Ectodermal cell (in vitro differentiated cells): ENCODE results near the gene TMPRSS6.

ENCODE experiments used
- H3K27ac ChIP-seq: 2 replicates; pipeline ENCODE4 v1.7.0; 2013; ENCODE audit warnings: mild to moderate bottlenecking, low read depth, low read length; ENCODE audit not compliant: insufficient read depth, poor library complexity, severe bottlenecking
- H3K27me3 ChIP-seq: 2 replicates; pipeline ENCODE4 v1.7.0; 2013; ENCODE audit warnings: mild to moderate bottlenecking, low read length; ENCODE audit not compliant: insufficient read depth, control insufficient read depth, poor library complexity, severe bottlenecking
- H3K36me3 ChIP-seq: one replicate; pipeline ENCODE4 v1.7.0; 2013; ENCODE audit warnings: low read length; ENCODE audit not compliant: control insufficient read depth, insufficient read depth
- H3K4me1 ChIP-seq: one replicate; pipeline ENCODE4 v1.7.0; 2013; ENCODE audit warnings: low read length; ENCODE audit not compliant: control insufficient read depth, insufficient read depth
- H3K4me3 ChIP-seq: 2 replicates; pipeline ENCODE4 v1.7.0; 2013; ENCODE audit warnings: low read depth, low read length, control low read depth; ENCODE audit not compliant: insufficient read depth
- H3K9me3 ChIP-seq: 2 replicates; pipeline ENCODE4 v1.7.0; 2013; ENCODE audit warnings: mild to moderate bottlenecking, low read length, moderate library complexity; ENCODE audit not compliant: control insufficient read depth
- WGBS, 2 experiments: methylation state at CpG; one replicate each; pipeline ENCODE4 v1.1.7; 2013; ENCODE audit warnings: missing lambda C conversion rate in 2 of 2; 5-methylcytosine and 5-hydroxymethylcytosine counted together

Gene TMPRSS6

DNA sequence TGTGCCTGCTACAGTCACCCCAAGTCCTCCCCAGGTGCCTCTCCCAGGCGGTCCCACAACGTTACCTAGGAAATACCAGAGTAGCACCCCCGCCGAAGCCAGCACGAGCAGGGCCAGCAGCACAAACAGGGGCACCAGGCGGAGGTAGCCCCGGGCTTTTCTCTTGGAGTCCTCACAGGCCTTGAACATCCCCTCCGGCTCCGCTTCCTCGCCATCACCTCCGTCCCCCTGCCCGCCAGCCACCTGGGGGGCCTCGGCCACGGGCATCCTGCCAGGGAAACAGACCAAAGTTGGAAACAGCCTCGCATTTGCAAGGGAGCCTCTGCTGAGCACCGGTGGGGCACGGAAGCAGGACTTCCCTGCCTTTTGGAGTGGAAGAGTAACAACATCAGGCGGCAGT is 6.4 kb downstream of the TMPRSS6 start:
- Histone ChIP-seq H3K27me3 (no peaks in the 10 kb centered on the region), H3K36me3 (no peaks in the 10 kb centered on the region), H3K9me3 (no peaks in the 10 kb centered on the region), H3K4me1 (no peaks in the 10 kb centered on the region), H3K27ac (no peak overlapping the region), H3K4me3 (no peak overlapping the region)
- WGBS, 2 experiments: 81 to 87% methylated on average over 18 of the region's 18 CpGs

GRCh38 chr22:37101311-37102066 is 8.0 kb downstream of the TMPRSS6 start:
- no peaks in the 10 kb centered on the region for H3K9me3 ChIP-seq
- H3K4me1 ChIP-seq: no peaks in the 10 kb centered on the region
- no peaks in the 10 kb centered on the region for H3K36me3 ChIP-seq
- H3K27me3 ChIP-seq: peaks cover 11% of the 10 kb centered on the region
- no peak overlapping the region for H3K27ac ChIP-seq
- 89 to 91% methylated on average over 10 of the region's 10 CpGs for WGBS, 2 experiments
- no peak overlapping the region for H3K4me3 ChIP-seq

DNA sequence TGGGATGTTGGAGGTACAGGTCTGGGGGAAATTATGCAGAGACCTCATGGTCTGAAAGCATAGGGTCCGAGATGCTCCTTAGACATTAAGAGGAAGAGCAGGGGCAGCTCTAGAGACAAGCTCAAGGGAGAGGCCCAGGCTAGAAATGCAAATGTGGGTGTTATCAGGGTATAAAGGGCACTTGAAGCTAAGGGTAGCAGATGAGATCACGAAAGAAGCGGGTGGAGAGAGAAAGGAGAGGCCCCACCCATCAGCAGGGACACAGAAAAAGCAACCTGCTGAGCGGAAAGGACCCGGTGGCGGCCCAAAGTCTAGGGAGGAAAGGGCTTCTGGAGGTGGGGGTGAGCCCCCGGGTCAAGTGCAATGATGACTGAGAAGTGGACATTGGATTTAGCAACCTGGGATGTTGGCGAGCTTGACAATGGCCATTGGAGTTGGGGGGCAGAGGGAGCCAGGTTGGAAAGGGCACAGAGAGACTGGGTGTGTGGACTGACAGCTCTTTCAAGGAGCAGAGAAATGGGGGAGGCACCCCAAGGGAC is 8.9 kb downstream of the TMPRSS6 start:
- peaks cover 11% of the 10 kb centered on the region for H3K27me3 ChIP-seq
- no peaks in the 10 kb centered on the region for H3K4me1 ChIP-seq
- H3K27ac ChIP-seq: no peak overlapping the region
- H3K9me3 ChIP-seq: no peaks in the 10 kb centered on the region
- 75 to 82% methylated on average over 8 of the region's 8 CpGs for WGBS, 2 experiments
- H3K4me3 ChIP-seq: no peak overlapping the region
- no peaks in the 10 kb centered on the region for H3K36me3 ChIP-seq

DNA sequence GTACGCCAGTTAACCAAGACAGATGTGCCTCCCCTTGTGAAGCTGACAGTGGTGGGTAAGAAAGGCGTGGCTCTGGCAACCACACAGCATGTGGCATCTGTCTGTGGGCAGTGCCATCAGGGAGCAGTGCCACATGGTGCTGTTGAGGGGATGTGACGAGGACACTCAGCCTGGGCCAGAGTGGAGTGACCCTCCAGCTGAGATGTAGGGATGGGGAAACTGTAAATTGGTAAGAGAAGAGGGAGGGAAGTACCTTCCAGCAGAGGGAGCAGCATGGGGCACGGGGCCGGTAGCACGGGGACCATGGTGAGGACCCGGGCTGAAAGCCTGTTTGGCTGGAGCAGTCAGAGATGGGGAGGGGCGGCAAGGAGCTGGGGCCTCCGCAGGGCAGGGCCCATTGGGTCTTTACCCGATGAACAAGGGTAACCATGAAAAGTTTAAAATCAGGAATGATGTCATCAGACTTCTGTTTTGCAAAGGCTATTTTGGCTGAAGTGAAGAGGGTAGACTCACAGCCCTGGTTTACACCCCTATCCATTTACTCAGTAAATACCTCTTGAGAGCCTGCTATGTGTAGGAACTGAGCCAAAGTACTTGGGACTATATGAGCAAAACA is 10.4 kb downstream of the TMPRSS6 start:
- Histone ChIP-seq H3K36me3 (no peaks in the 10 kb centered on the region), H3K27me3 (peaks cover 11% of the 10 kb centered on the region)
- 63 to 65% methylated on average over 10 of the region's 10 CpGs for WGBS, 2 experiments

GRCh38 chr22:37097346-37097745 is 12.2 kb downstream of the TMPRSS6 start:
- Histone ChIP-seq H3K27me3 (peaks cover 11% of the 10 kb centered on the region), H3K9me3 (no peaks in the 10 kb centered on the region), H3K27ac (no peak overlapping the region), H3K4me3 (peak overlapping the region; percentile 13), H3K36me3 (no peaks in the 10 kb centered on the region), H3K4me1 (no peaks in the 10 kb centered on the region)
- WGBS, 2 experiments: 78 to 80% methylated on average over 13 of the region's 13 CpGs

More for the DNA sequence above, 10.4 kb downstream of the TMPRSS6 start:
- no peaks in the 10 kb centered on the region for H3K4me1 ChIP-seq
- no peaks in the 10 kb centered on the region for H3K9me3 ChIP-seq
- no peak overlapping the region for H3K27ac ChIP-seq
- no peak overlapping the region for H3K4me3 ChIP-seq

DNA sequence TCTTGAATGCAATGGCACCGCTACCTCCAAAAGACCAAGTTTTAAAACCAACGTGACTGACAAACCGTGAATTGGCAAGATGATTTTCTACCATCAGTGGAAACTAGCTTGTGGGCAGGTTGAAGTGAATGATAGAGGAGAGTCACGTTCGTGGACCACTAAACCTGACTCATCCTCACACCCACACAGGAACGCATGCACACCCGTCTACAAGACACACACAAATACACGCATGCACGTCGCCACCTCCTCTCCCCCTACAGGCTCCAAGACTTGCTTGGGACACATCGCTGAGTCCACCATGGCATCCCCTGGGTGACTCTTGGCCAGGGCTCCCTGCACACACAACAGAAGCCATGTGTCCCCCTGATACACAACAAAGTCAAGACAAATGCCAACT is 14.4 kb downstream of the TMPRSS6 start:
- Histone ChIP-seq H3K27me3 (peaks cover 11% of the 10 kb centered on the region), H3K27ac (no peak overlapping the region), H3K9me3 (no peaks in the 10 kb centered on the region), H3K4me3 (no peak overlapping the region), H3K4me1 (peaks cover 6% of the 10 kb centered on the region), H3K36me3 (no peaks in the 10 kb centered on the region)
- WGBS, 2 experiments: 93 to 95% methylated on average over 11 of the region's 11 CpGs

DNA sequence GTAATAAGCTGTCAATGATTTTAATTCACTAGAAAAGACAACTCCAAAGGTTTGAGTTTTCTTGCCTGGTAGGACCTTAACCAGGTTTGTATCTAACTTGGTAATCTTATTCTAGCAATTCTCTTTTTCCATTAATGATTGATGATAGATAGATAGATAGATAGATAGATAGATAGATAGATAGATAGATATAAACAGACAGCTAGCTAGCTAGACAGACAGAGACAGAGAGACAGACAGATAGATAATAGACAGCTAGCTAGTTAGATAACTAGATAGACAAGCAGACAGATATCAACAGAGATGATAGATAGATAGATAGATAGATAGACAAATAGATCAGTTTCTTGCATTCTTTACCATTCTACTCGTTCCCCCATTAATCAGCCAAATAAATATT is 15.3 kb downstream of the TMPRSS6 start:
- WGBS, 2 experiments: 86 to 100% methylated on average over 1 of the region's 1 CpG
- H3K27me3 ChIP-seq: peaks cover 11% of the 10 kb centered on the region
- no peak overlapping the region for H3K27ac ChIP-seq
- H3K9me3 ChIP-seq: no peaks in the 10 kb centered on the region
- peaks cover 6% of the 10 kb centered on the region for H3K4me1 ChIP-seq
- H3K4me3 ChIP-seq: no peak overlapping the region
- no peaks in the 10 kb centered on the region for H3K36me3 ChIP-seq

- Histone ChIP-seq H3K36me3 (no peaks in the 10 kb centered on the region), H3K27me3 (peaks cover 11% of the 10 kb centered on the region), H3K4me3 (no peak overlapping the region), H3K4me1 (peaks cover 6% of the 10 kb centered on the region), H3K9me3 (no peaks in the 10 kb centered on the region), H3K27ac (no peak overlapping the region)
- 90% methylated on average over 6 of the region's 6 CpGs for WGBS, 2 experiments
Measured at GRCh38 chr22:37092997-37093396, 16.5 kb downstream of the TMPRSS6 start.

DNA sequence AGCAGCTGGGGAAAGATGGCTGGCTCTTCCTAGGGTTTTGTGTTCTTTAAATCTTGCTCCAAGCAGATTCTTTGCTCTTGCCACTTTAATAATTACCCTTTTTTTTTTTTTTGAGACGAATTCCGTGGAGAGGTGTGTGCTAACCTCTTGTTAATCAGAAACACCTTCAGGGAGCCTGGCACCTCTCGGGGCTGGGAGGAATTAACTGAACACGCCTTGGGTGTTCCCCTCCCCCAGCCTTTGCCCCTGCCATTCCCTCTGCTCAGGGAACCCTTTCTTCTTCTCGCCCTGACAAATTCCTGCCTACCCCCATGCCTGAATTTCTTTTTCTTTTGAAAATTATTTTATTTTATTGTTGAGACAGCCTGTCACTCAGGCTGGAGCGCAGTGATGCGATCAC is 17.5 kb downstream of the TMPRSS6 start:
- peaks cover 6% of the 10 kb centered on the region for H3K4me1 ChIP-seq
- no peak overlapping the region for H3K27ac ChIP-seq
- WGBS, 2 experiments: 59 to 71% methylated on average over 6 to 7 of the region's 7 CpGs
- H3K9me3 ChIP-seq: no peaks in the 10 kb centered on the region
- H3K36me3 ChIP-seq: no peaks in the 10 kb centered on the region
- no peak overlapping the region for H3K4me3 ChIP-seq
- peaks cover 4% of the 10 kb centered on the region for H3K27me3 ChIP-seq

- Histone ChIP-seq H3K4me3 (no peak overlapping the region), H3K27me3 (no peaks in the 10 kb centered on the region), H3K27ac (no peak overlapping the region), H3K9me3 (no peaks in the 10 kb centered on the region), H3K36me3 (no peaks in the 10 kb centered on the region), H3K4me1 (peaks cover 6% of the 10 kb centered on the region)
- WGBS, 2 experiments: 86 to 91% methylated on average over 9 of the region's 9 CpGs
Measured at GRCh38 chr22:37090920-37091695, 18.4 kb downstream of the TMPRSS6 start.
